GM04503 (cell line): ENCODE data around the gene USF2.
"Not testable (repeated sequence)": the region's sequence is repeated elsewhere in the genome, so short reads cannot be mapped to it uniquely, and the experiment has no call there.

Source experiments
- DNase-seq: peaks from one replicate; pipeline ENCODE4 v3.0.0-alpha.2; 2012; ENCODE audit warnings: low read depth

Gene USF2, protein sequence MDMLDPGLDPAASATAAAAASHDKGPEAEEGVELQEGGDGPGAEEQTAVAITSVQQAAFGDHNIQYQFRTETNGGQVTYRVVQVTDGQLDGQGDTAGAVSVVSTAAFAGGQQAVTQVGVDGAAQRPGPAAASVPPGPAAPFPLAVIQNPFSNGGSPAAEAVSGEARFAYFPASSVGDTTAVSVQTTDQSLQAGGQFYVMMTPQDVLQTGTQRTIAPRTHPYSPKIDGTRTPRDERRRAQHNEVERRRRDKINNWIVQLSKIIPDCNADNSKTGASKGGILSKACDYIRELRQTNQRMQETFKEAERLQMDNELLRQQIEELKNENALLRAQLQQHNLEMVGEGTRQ

DNA sequence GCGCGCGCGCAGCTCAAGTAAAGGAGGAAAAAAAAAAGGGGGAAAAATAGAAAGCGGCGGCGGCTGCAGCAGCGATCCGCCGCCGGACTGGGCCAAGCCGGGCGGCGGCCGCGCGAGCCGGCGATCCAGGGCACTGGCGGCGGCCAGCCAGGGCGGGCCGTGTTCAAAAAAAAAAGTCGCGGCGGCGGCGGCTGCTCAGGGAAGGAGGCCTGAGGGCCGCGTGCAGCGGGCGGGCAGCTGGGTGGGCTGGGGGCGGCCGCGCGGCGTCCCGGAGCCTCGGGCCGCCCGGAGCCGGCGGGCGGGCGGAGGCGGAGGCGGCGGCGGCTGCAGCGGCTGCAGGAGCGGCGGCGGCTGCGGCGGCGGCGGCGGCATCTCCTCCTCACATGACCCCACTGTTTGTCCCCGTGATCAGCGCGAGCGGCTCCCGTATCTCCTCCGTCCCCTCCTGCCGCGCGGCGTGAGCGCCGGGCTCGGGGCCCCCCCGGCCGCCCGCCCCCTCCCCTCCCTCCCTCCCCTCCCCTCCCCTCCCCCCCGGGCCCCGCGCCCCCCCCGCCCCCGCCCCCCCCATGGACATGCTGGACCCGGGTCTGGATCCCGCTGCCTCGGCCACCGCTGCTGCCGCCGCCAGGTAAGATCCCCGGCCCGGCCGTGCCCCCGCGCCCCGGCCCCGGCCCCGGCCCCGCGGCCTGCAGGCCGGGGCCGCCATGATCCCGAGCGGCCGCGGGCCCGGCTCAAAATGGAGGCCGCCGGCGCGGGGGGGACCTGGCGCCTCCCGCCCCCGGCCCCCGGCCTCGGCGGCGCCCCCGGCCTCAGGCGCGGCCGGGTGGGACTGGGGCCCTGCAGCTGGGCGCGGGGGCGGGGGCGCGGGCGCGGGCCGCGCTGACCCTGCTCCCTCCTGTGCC lies at the start of gene USF2:
USF2 (plus strand) TSS at position 427 of the 902 bp plus-strand sequence; CDS start at position 567, 140 bp downstream.
- no peak for DNase-seq

DNA sequence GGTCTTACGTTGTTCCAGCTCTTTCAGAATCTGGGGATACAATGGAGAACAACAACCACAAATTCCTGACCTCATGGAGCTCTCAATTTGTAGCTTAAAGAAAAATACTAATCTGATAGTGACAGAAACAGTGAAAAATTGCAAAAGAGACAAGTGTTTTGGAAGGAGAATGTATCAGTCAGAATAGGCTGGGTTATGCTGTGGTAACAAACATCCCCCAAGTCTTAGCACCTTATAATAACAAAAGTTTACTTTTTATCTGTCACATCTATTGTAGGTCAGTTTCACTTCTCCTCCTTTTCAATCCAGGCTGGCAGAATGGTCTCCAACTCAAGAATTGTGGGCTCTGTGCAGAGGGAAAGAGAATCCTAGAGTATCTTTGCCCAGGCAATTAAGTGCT lies 49.8 kb upstream of the USF2 start:
- no peak for DNase-seq

DNA sequence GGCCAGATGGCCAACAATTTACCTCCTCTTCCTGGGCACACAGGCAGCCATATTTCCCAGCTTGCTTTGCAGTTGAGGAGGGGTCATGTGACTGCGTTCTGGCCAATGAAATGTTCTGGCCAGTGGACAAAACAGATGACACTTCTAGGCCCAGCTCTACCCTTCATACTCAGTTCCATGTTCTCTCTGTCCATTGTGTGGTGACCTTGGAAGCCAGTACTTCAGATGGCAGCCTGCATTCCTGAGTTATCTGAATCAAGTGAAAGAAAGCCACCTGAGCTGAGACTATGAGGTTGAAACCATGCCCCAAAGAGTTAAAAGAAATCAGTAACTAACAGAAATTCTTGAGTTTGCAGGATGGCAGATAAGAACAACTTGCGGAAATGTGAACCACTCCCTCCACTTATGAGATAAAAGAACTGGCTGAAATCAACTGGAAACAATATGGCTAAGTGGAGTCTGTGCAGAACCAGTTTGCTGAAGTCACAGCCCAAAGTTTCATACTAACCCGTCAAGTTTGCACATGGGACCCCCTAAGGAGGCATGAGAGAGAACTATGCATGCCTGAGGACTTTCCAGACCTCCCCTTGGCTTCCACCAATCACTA lies 48.3 kb upstream of the USF2 start:
- no peak for DNase-seq

DNA sequence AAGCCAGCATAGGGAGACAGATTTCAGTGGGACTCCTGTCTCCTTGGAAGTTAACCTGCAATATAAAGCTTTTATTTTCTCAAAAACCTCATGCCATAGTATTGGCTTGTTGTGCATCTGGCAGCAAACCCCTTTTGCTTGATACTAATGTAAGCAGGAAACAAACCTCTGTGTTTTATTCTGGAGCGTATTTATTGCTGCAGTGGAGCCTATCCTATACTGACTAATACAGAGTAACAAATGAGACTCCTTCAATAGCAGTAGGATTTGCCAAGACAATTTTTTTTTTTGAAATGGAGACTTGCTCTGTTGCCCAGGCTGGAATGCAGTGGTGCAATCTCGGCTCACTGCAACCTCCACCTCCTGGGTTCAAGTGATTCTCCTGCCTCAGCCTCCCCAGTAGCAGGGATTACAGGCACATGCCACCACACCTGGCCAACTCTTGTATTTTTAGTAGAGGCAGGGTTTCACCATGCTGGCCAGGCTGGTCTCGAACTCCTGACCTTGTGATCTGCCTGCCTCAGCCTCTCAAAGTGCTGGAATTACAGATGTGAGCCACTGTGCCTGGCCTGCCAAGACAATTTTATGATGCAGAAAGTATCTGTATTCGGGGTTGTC lies 47.7 kb upstream of the USF2 start:
- DNase-seq: not testable (repeated sequence)

DNA sequence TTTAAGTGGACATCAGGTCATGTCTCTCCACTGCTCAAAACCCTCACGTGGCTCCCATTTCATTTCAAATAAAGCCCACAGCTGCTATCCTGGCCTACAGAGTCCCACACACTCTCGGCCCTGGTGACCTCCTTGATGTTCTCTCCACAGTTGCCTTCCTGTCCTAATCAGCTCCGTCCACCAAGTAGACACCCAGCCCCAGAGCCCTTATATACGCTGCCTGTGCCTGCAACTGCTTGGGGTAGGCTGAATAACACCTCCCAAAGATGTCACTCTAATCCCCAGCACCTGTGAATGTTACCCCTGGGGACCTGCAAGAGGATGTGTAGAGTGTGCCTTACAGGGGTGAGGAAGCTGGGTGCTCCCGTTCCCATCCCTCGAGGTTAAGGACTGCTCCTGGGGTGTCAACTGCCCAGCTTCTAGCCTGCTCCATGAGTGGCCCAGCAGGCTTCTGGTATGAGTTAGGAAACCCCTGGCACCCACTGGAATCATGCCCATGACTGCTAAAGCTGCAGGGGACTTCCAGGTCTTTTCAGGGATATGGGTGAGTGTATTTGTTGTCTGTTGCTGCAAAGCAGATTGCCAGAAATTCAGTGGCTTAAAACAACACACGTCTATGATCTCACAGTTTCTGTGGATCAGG lies 46.3 kb upstream of the USF2 start:
- DNase-seq: no peak

DNA sequence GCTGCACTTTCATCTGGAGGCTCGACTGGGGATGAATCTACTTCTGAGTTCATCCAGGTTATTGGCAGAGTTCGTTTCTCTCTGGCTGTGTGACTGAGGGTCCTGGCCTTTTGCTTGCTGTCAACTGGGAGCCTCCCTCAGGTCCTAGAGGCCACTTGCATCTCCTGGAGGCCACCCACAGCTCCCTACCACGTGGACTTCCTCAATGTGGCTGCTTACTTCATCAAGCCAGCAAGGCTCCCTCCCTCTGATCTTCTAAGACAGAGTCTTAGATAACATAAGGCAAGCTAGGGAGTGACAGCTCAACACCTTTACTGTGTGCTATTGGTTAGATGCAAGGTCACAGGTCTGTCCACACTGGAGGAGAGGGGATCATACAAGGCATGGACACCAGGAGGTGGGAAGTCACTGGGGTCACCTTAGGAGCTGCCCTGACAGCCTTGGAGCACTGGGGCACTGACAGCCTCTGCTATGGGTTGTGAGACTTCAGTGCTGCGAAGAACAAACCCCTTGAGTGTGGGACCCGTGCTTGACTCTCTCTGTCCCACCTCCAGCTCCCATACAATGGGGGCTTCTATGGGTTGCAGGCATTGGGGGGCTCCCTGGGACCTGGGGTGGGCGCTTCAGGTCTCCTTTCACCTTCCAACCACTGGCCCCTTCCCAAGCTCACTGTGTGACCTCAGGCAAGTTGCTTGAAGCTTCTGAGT lies 45.5 kb upstream of the USF2 start:
- DNase-seq: no peak

DNA sequence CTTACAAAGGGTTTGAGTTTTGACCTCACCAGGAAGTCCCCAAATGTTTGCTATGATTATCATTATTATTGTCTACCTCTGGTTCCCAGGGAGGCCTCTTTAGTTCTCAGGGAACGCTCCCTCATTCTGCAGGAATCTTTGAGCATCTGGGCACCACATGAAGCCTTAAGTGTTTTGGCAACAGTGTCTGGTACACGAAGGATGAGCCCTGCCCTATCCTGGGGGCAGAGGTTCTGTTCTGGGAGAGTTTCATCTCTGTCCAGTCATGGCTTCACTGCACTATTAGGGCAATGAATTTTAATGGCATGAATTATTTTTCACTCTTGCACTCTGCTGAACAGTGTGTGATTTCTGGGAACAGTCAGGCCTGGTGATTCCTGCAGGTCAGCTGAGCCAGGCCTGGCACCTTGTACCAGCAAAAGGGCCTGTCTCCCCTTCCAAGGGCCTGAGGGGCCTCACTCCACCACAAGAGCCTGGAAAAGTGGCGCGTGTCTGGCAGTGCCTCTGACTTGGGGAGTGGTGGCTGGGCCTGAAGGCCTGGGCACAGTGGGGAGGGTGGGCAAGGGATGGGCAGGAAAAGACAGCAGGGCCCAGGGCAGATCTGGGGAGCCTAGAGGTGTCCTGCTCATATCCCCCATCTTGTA lies 44.8 kb upstream of the USF2 start:
- DNase-seq: peak; percentile 82

DNA sequence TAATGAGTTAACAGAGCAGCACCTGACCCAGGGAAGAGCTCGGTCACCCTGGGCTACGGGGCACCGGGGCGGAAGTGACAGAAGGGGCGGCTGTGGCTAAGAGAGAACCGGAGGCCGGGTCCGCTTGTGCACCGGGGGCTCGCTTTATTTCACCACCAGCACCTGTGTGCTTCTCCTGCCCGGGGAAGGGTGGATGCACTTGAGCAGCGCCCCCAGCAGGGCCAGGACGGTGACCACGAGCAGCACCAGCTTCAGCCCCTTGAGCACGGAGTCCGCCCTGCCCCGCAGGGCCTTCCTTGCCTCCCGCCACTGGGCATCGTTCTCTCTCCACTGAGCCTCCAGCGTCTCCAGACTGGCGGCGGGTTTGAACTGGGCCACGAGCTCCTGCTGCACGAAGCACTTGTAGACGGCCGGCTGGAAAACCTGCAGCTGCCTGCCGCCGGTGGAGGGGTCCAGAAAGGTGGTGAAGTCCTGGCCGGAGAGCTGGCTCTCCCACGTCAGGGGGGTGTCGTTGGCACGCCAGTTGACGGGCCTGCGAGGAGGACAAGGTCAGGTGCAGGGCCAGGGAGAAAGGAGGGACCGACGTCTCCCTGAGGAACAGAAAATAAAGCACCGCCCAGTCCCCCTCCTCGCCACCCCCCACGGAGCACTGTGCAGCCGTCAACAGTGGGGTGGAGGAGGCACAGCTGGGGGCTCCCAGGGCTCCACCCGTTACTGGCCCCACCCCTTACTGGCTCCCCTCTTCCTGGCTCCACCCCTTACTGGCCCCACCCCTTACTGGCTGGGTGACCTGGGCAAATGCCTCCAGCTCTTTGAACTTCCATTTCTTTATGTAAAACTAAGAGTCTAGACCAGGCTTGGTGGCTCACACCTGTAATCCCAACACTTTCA lies 43.8 kb upstream of the USF2 start:
- DNase-seq: no peak

DNA sequence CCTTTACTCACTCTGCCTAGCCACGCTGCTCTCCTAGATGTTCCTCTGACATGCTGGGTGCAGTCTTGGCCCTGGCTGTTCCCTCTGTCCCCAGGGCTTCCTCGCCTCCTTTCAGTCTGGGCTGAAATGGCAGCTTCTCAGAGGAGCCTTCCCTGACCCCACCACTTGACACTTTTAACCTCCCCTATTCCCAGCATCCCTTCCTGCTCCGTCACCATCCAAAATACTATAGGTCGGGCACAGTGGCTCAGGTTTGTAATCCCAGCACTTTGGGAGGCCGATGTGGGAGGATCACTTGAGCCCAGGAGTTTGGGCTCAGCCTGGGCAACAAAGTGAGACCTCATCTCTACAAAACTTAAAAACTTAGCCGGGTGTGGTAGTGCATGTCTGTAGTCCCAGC lies 42.8 kb upstream of the USF2 start:
- no peak for DNase-seq

DNA sequence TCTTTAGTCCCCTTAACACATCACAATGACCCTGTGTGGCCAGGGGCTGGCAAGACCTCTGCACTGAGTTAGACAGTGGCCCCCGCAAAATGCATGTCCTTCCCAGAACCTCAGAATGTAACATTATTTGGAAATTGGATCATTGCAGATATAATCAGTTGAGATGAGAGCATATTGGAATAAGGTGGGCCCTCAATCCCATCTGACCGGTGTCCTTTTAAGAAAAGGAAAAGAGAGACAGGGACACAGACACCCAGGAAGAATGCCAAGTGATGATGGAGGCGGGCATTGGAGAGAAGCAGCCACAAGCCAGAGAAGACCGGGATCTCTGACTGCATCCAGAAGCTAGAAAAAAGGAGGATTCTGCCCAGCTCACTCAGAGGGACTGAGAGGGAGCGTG lies 42.0 kb upstream of the USF2 start:
- DNase-seq: no peak

DNA sequence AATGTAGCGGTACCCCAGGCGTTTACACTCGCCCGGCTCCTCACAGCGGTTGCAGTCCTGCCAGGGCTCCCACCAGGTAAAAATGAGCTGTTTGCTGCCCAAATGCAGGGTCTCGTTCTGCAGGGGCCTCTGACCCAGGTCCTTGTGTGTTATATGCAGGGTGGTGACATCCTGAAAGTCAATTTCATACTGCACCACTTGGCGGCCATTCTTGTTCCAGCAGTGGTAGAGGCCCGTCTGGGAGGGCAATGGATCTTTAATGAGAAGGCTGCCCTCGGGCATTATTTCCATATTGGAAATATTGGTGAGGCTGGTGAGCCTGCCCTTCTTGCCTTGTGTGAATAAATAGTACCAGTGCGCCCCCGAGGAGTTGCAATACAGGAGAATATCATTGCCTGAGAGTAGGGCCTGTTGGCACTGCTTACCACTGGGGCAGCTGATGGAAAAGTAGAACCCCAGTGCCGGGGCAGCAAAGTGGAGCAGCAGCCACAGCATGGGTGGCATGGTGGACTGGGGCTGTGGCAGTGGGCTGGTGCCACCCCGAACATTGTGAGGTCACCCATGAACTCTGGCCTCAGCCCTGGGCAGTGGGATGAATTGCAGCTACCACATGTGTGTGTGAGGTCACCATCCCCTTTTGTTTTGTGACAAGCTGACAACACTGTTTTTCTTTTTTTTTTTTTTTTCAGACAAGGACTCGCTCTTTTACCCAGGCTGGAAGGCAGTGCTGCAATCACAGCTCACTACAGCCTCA lies 40.4 kb upstream of the USF2 start, which contains the start of gene FAM187B:
FAM187B (minus strand) TSS at position 563 of the 754 bp plus-strand sequence; CDS start at position 504, 59 bp downstream.
- no peak for DNase-seq

DNA sequence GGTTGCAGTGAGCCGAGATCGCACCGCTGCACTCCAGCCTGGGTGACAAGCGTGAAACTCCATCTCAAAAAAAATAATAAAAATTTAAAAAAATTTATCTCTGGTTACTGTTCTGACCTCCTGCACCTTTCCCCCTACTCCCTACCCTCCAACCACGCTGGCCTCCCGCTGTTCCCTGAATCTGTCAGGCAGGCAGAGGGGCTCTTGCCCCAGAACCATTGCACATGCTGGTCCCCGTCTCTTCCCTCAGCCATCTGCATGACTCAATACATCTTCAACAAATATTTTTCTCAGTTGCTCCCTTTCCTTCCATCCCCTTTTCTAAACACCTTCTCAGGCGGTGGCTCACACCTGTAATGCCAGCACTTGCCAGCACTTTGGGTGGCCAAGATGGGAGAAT lies 39.2 kb upstream of the USF2 start:
- no peak for DNase-seq

DNA sequence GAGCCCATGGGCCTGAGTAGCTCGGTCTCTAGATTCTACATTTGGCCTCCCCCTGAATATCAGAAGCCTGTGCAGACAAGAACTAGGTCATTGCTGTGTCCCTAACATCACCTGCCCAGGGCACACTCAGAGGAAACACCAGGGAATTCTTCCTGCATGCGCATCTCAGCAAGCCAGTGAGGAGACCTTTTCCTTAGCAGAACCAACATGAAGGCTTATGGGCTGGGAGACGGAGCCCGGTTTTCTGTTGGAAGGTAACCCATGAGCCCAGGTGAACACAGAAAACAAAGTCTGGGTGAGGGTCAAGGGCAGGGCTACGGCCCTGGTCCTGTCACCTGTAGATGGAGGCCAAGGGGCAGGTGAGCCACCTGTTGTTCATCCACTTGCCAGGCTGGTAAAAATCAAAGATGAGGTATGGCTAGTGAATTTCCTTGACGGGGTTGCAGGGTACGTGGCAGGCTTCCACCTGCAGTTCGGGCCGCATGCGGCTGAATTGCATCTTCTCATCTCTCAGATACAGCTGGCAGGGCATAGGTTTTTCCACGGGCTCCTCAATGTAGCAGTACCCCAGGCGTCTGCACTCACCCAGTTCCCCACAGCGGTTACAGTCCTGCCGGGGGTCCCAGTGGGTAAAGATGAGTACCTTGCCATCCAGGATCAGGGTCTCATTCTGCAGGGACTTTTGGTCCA lies 36.7 kb upstream of the USF2 start:
- no peak for DNase-seq

DNA sequence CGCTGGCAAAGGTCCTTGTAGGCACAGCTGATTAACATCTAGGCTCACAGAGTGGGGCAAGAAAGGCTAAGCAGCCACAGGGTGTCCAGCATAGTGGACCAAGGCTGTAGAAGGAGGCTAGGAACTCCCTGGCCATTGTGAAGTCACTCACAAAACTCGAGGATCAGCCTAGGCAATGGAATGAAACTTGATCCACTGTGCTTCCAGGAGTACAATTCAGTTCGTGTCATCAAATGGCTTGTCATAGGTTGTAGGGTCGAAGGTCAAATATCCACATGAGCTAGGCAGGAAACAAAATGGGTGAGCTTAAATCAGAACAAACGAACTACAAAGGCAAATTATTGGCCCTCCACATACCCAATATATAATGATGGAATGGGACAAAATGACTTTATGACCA lies 35.9 kb upstream of the USF2 start:
- no peak for DNase-seq

DNA sequence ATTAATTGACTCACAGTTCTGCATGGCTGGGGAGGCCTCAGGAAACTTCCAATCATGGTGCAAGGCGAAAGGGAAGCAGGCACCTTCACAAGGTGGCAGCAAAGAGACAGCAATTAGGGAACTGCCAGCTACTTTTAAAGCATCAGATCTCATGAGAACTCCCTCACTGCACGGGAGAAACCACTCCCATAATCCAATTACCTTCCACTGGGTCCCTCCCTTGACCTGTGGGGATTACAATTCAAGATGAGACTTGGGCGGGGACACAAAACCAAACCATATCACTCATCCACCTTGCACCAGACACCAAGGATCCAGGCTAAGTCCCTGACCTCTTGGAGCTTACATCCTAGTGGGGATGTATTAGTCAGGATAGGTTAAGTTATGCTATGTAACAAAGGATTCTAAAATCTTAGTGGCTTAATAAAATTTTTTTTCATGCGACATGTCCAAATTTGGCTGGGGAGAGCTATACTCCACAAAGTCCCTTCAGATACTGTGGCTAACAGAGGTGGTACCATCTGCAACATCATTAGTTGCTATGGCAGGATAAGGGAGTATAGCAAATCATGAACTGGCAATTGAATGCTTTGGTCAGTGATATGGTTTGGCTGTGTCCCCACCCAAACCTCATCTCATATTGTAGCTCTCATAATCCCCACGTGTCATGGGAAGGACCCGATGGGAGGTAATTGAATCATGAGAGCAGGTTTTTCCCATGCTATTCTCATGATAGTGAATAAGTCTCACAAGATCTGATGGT lies 31.9 kb upstream of the USF2 start:
- no peak for DNase-seq

DNA sequence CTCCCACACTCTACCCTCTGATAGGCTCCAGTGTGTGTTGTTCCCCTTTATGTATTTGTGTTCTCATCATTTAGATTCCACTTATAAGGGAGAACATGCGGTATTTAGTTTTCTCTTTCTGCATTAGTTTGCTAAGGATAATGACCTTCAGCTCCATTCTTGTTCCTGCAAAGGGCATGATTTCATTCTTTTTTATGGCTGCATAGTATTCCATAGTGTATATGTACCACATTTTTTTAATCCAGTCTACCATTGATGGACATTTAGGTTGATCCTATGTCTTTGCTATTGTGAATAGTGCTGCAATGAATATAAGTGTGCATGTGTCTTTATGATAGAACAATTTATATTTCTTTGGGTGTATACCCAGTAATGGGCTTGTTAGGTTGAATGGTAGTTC lies 29.2 kb upstream of the USF2 start:
- not testable (repeated sequence) for DNase-seq

DNA sequence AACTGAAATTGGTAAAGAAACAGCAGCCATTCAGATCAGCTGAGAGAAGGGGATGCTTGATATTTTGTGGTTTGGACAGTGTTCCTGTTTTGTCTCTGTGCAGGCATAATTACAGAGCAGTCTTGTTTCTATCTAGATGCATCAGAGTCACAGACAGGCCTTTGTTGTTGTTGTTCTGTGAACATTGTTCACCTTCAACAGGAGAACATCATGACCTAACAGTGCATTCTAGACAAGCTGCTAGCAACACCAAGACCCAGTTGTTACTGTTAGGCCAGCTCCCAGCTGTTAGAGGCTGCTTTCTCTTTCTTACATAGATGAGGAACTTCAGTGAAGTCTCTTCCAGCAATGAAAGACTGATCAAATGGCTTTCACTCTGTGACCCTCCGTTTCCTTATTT lies 28.4 kb upstream of the USF2 start:
- no peak for DNase-seq
